ENCODE results near the gene SLC7A5. TPM values are rescaled to one million over a fixed set of nuclear protein-coding genes. Genes with fewer than 3 reads are reported as not detected.
"Not testable (repeated sequence)": the region's sequence is repeated elsewhere in the genome, so short reads cannot be mapped to it uniquely, and the experiment has no call there.

SLC7A5 gene
- total RNA-seq, 1 experiment from 2014 or later: 110 TPM

GRCh38 chr16:87808108-87808507, 61.2 kb downstream of the SLC7A5 start:
- Histone ChIP-seq H3K4me3 (no peak overlapping the region), H3K36me3 (no peaks in the 10 kb centered on the region), H3K27me3 (no peaks in the 10 kb centered on the region), H3K9me3 (no peaks in the 10 kb centered on the region)
- DNase-seq: no peak

- Histone ChIP-seq H3K27me3 (no peaks in the 10 kb centered on the region), H3K36me3 (no peaks in the 10 kb centered on the region), H3K4me3 (peak overlapping the region; percentile 49), H3K9me3 (no peaks in the 10 kb centered on the region)
- peak; percentile 86 for DNase-seq
Measured at GRCh38 chr16:87806641-87807546, 62.4 kb downstream of the SLC7A5 start.

- DNase-seq: no peak
- H3K9me3 ChIP-seq: no peaks in the 10 kb centered on the region
- peak overlapping the region; percentile 49 for H3K4me3 ChIP-seq
- H3K36me3 ChIP-seq: no peaks in the 10 kb centered on the region
- H3K27me3 ChIP-seq: no peaks in the 10 kb centered on the region
Measured at GRCh38 chr16:87806261-87806640, 63.1 kb downstream of the SLC7A5 start.

- Histone ChIP-seq H3K4me3 (no peak overlapping the region), H3K36me3 (no peaks in the 10 kb centered on the region), H3K9me3 (no peaks in the 10 kb centered on the region), H3K27me3 (no peaks in the 10 kb centered on the region)
- no peak for DNase-seq
Measured at GRCh38 chr16:87803385-87803784, 65.9 kb downstream of the SLC7A5 start.

GRCh38 chr16:87802670-87803069, 66.6 kb downstream of the SLC7A5 start:
- Histone ChIP-seq H3K36me3 (no peaks in the 10 kb centered on the region), H3K9me3 (no peaks in the 10 kb centered on the region)
- DNase-seq: no peak

GRCh38 chr16:87801679-87802259, 67.5 kb downstream of the SLC7A5 start:
- Histone ChIP-seq H3K9me3 (no peaks in the 10 kb centered on the region), H3K36me3 (no peaks in the 10 kb centered on the region), H3K4me3 (no peak overlapping the region), H3K27me3 (no peaks in the 10 kb centered on the region)
- DNase-seq: no peak

More at GRCh38 chr16:87802670-87803069, 66.6 kb downstream of the SLC7A5 start:
- H3K27me3 ChIP-seq: no peaks in the 10 kb centered on the region
- no peak overlapping the region for H3K4me3 ChIP-seq

- Histone ChIP-seq H3K27me3 (no peaks in the 10 kb centered on the region), H3K9me3 (no peaks in the 10 kb centered on the region), H3K4me3 (no peak overlapping the region), H3K36me3 (no peaks in the 10 kb centered on the region)
- DNase-seq: no peak
Measured at GRCh38 chr16:87800497-87800896, 68.8 kb downstream of the SLC7A5 start.

- Histone ChIP-seq H3K9me3 (no peaks in the 10 kb centered on the region), H3K27me3 (no peaks in the 10 kb centered on the region), H3K4me3 (no peak overlapping the region), H3K36me3 (no peaks in the 10 kb centered on the region)
- DNase-seq: no peak
Measured at GRCh38 chr16:87795336-87795735, 74.0 kb downstream of the SLC7A5 start.

- Histone ChIP-seq H3K27me3 (no peaks in the 10 kb centered on the region), H3K36me3 (no peaks in the 10 kb centered on the region), H3K4me3 (no peak overlapping the region), H3K9me3 (no peaks in the 10 kb centered on the region)
- DNase-seq: no peak
Measured at GRCh38 chr16:87794485-87795078, 74.7 kb downstream of the SLC7A5 start.

GRCh38 chr16:87792205-87792565, 77.1 kb downstream of the SLC7A5 start:
- no peak overlapping the region for H3K4me3 ChIP-seq
- no peaks in the 10 kb centered on the region for H3K27me3 ChIP-seq
- no peaks in the 10 kb centered on the region for H3K36me3 ChIP-seq
- DNase-seq: no peak
- no peaks in the 10 kb centered on the region for H3K9me3 ChIP-seq

GRCh38 chr16:87791295-87792204, 77.8 kb downstream of the SLC7A5 start:
- H3K36me3 ChIP-seq: no peaks in the 10 kb centered on the region
- H3K4me3 ChIP-seq: 0 out of 2 replicates have a peak overlapping the region, but pooled peaks have one; percentile 9
- DNase-seq: peak; percentile 66
- no peaks in the 10 kb centered on the region for H3K9me3 ChIP-seq
- H3K27me3 ChIP-seq: no peaks in the 10 kb centered on the region

- H3K9me3 ChIP-seq: no peaks in the 10 kb centered on the region
- no peak overlapping the region for H3K4me3 ChIP-seq
- peak; percentile 96 for DNase-seq
- H3K36me3 ChIP-seq: no peaks in the 10 kb centered on the region
- H3K27me3 ChIP-seq: no peaks in the 10 kb centered on the region
Measured at GRCh38 chr16:87790292-87791100, 78.8 kb downstream of the SLC7A5 start.

- Histone ChIP-seq H3K9me3 (no peaks in the 10 kb centered on the region), H3K27me3 (no peaks in the 10 kb centered on the region), H3K4me3 (no peak overlapping the region), H3K36me3 (no peaks in the 10 kb centered on the region)
- DNase-seq: peak; percentile 99
Measured at GRCh38 chr16:87789437-87790291, 79.6 kb downstream of the SLC7A5 start.

- H3K36me3 ChIP-seq, DNase-seq, H3K27me3 ChIP-seq, H3K4me3 ChIP-seq, H3K9me3 ChIP-seq: not testable (repeated sequence)
Measured at GRCh38 chr16:87788730-87789436, 80.4 kb downstream of the SLC7A5 start.

Measured in MG63 (cell line).